Astrocyte of the cerebellum (primary cell): ENCODE results near the gene ATXN1.

ENCODE experiments used
- DNase-seq: peaks from one replicate; pipeline ENCODE4 v3.0.0-alpha.2; 2011; ENCODE audit warnings: low read depth
- H3K4me3 ChIP-seq: 2 replicates; pipeline ENCODE4 v1.5.1; 2011; ENCODE audit warnings: mild to moderate bottlenecking, low read depth, low read length, moderate library complexity
- in situ Hi-C: cut with HindIII; loops from 2 replicates; pipeline ENCODE4 v1.10.0; 2017; ENCODE audit warnings: low sequenced_read_pairs
- TF ChIP-seq, protein P1 (sequence below): IDR thresholded peaks from 2 replicates; pipeline ENCODE4 v1.5.1; 2012; ENCODE audit warnings: low read length, low read depth, moderate library complexity, mild to moderate bottlenecking; ENCODE audit errors: missing control alignments

ATXN1 gene

DNA sequence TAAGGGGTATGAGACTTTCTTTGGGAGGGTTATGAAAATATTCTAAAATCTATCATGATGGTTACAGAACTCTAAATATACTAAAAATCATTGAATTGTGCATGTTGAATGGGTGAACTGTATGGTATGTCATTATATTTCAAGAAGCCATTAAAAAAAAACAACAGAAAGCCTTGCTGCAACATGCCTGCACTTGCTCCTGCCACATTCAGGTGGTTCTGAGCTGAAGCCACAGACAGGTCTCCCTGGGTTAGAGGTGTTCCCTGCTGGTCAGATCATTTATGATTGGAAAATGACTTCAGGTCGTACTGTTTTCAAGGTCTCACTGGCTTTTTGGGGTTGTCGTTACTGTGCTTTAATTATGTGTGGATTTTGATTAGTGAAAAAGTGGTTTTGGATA is 509.6 kb downstream of the ATXN1 start:
- DNase-seq = no peak
- TF ChIP-seq, protein P1, sequence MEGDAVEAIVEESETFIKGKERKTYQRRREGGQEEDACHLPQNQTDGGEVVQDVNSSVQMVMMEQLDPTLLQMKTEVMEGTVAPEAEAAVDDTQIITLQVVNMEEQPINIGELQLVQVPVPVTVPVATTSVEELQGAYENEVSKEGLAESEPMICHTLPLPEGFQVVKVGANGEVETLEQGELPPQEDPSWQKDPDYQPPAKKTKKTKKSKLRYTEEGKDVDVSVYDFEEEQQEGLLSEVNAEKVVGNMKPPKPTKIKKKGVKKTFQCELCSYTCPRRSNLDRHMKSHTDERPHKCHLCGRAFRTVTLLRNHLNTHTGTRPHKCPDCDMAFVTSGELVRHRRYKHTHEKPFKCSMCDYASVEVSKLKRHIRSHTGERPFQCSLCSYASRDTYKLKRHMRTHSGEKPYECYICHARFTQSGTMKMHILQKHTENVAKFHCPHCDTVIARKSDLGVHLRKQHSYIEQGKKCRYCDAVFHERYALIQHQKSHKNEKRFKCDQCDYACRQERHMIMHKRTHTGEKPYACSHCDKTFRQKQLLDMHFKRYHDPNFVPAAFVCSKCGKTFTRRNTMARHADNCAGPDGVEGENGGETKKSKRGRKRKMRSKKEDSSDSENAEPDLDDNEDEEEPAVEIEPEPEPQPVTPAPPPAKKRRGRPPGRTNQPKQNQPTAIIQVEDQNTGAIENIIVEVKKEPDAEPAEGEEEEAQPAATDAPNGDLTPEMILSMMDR = no peak
- in situ Hi-C loops = no loop called here
- no peak overlapping the region for H3K4me3 ChIP-seq

DNA sequence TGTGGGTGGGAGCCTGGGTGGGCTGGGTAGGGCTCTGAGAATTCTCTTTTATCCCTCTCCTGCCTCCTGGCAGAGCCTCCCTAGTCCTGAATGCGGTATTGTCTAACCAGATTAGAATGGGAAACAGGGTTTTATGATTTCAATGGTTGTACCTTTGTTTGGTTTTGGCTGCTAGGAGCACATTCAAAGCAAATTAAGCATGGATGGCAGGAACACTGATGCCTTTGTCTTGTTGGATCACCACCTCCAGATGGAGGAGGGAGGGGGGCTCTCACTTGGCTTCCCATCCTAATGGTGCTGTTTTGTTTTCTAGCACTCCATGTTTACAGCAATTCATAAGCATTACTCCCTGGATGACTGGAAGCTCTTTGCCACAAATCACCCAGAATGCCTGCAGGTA is 511.3 kb downstream of the ATXN1 start:
- in situ Hi-C loops = no loop called here
- DNase-seq = peak; percentile 75
- TF ChIP-seq, protein P1 = no peak
- no peak overlapping the region for H3K4me3 ChIP-seq
